Choroid plexus epithelial cell (primary cell): ENCODE results near the gene ATG101.
"Not testable (repeated sequence)": the region's sequence is repeated elsewhere in the genome, so short reads cannot be mapped to it uniquely, and the experiment has no call there.

Experiments
- DNase-seq: peaks from one replicate; pipeline ENCODE4 v3.0.0-alpha.2; 2010; ENCODE audit warnings: low read depth
- H3K4me3 ChIP-seq: 2 replicates; pipeline ENCODE4 v1.5.1; 2011; ENCODE audit warnings: low read depth, mild to moderate bottlenecking, control low read depth, low read length, moderate library complexity
- TF ChIP-seq, protein P1 (sequence below): conservative IDR thresholded peaks from 2 replicates; pipeline ENCODE4 v1.5.1; 2011; ENCODE audit warnings: low read depth, mild to moderate bottlenecking, control low read depth, inconsistent platforms, low read length, moderate library complexity

ATG101 gene

DNA sequence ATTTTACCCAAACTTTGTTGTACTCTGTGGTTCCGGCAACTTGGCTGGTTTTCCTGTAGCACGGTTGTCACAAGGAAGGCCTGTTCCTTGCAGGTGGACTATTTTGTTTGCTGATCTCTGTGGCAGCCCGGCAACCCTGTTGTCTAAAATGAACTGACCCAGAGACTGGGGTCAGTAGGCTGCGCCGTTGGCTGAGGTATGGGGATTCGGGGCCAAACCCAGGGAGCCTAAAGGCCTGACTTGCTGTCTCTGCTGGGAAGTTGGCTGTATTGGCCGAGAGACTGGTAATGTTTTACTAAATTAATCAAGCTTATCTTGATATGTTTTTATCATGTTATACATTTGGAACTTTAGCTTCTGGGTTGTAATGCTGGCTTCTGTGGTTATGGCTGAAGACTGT lies 23.6 kb downstream of the ATG101 start:
- H3K4me3 ChIP-seq, result no peak overlapping the region
- DNase-seq, result no peak
- TF ChIP-seq, protein P1, sequence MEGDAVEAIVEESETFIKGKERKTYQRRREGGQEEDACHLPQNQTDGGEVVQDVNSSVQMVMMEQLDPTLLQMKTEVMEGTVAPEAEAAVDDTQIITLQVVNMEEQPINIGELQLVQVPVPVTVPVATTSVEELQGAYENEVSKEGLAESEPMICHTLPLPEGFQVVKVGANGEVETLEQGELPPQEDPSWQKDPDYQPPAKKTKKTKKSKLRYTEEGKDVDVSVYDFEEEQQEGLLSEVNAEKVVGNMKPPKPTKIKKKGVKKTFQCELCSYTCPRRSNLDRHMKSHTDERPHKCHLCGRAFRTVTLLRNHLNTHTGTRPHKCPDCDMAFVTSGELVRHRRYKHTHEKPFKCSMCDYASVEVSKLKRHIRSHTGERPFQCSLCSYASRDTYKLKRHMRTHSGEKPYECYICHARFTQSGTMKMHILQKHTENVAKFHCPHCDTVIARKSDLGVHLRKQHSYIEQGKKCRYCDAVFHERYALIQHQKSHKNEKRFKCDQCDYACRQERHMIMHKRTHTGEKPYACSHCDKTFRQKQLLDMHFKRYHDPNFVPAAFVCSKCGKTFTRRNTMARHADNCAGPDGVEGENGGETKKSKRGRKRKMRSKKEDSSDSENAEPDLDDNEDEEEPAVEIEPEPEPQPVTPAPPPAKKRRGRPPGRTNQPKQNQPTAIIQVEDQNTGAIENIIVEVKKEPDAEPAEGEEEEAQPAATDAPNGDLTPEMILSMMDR, result no peak

GRCh38 chr12:52096332-52097044 lies 26.7 kb downstream of the ATG101 start:
- TF ChIP-seq, protein P1, result no peak
- no peak overlapping the region for H3K4me3 ChIP-seq
- no peak for DNase-seq

- DNase-seq, result no peak
- H3K4me3 ChIP-seq, result no peak overlapping the region
- TF ChIP-seq, protein P1, result no peak
Measured at GRCh38 chr12:52097045-52097666, 27.4 kb downstream of the ATG101 start.

GRCh38 chr12:52104431-52105089 lies 34.8 kb downstream of the ATG101 start:
- not testable (repeated sequence) for DNase-seq, H3K4me3 ChIP-seq

GRCh38 chr12:52116222-52117125 lies 46.7 kb downstream of the ATG101 start:
- H3K4me3 ChIP-seq, DNase-seq: not testable (repeated sequence)
- TF ChIP-seq, protein P1, result peak; percentile 23

DNA sequence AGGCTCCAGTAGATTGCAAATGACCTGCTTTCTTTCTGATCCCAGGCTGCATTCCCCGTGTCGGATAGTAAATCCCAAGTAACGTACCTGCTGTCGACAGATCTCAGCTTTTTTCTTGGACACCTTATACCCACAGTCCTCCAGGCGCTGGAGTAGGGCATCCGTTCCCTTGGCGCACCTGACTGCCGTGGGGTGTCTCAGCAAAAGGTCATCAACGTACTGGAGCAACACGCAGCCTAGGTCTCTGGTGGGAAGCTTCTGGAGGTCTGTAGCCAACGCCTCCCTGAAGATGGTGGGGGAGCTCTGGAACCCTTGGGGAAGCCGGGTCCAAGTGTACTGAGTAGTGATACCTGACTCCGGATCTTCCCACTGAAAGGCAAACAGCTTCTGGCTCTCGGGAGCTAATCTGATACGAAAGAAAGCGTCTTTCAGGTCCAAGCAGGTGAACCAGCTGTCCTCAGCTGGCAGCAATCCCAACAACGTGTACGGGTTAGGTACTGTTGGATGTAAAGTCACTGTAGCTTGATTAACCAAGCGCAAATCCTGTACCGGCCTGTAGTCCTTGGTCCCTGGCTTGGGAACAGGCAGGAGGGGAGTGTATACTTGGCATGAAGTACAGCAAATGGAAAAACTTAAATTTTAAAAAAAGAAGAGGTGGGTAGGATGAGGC lies 48.2 kb downstream of the ATG101 start:
- H3K4me3 ChIP-seq, DNase-seq: not testable (repeated sequence)

GRCh38 chr12:52119398-52120254 lies 49.8 kb downstream of the ATG101 start:
- TF ChIP-seq, protein P1, result peak; percentile 72
- peak; percentile 32 for DNase-seq
- H3K4me3 ChIP-seq, result no peak overlapping the region
